Measurements from ENCODE around the gene TNNT1. TPM values are rescaled to one million over a fixed set of nuclear protein-coding genes. Genes with fewer than 3 reads are reported as not detected.

TNNT1 gene
- polyA plus RNA-seq, 1 of the 3 experiments (the other 2 are of a cell fraction), result 39.5 TPM

GRCh38 chr19:55105237-55105636 lies 43.8 kb downstream of the TNNT1 start (continued):
- no peak for TF ChIP-seq REST (IDR thresholded peaks at IDR 0.05; ENCODE audit: low read depth, low read length)
- no peak for TF ChIP-seq ELF1 (IDR thresholded peaks at IDR 0.05)
- TF ChIP-seq EP300 (IDR thresholded peaks at IDR 0.05; ENCODE audit: borderline replicate concordance in 1 of 2, low read depth in 1 of 2, low read length in 1 of 2), result no peak
- TF ChIP-seq, protein P1, sequence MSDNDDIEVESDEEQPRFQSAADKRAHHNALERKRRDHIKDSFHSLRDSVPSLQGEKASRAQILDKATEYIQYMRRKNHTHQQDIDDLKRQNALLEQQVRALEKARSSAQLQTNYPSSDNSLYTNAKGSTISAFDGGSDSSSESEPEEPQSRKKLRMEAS (IDR thresholded peaks at IDR 0.05; ENCODE audit: low read depth), result no peak
- TF ChIP-seq MXI1 (IDR thresholded peaks at IDR 0.05; ENCODE audit: low read depth, low read length), result no peak
- TF ChIP-seq RXRA (IDR thresholded peaks at IDR 0.05; ENCODE audit: borderline replicate concordance, low read depth), result no peak

- H3K9ac ChIP-seq, result no peak overlapping the region
- peaks cover 23 to 28% of the 10 kb centered on the region in 2 experiments for H3K36me3 ChIP-seq (replicated peaks in 1 of 2; ENCODE audit: control insufficient read depth in 1 of 2, insufficient read depth in 2 of 2, low read length in 1 of 2)
- H4K20me1 ChIP-seq (ENCODE audit: insufficient read depth), result peaks cover 15% of the 10 kb centered on the region; the same call in 1 of the 2 replicates
- H3K4me2 ChIP-seq, result no peak overlapping the region
- no peaks in the 10 kb centered on the region for H3K9me2 ChIP-seq
- no peaks in the 10 kb centered on the region for H3K9me3 ChIP-seq
- CTCF ChIA-PET, result interaction anchor here (1.4 kb wide), 1 partner anchor 14 kb away, joined by 4 read pairs; no protein-coding TSS in a partner anchor
- no peak overlapping the region for H2AFZ ChIP-seq (ENCODE audit: low read depth)
- no peaks in the 10 kb centered on the region for H3K4me1 ChIP-seq (ENCODE audit: control insufficient read depth in 1 of 2, insufficient read depth in 2 of 2, low read depth in 1 of 2, low read length in 1 of 2)
- WGBS (ENCODE audit: low lambda C conversion rate), result 96% methylated on average over 6 of the region's 9 CpGs
- H3K4me3 ChIP-seq (ENCODE audit: low read depth in 2 of 2, low read length in 1 of 2), result no peak overlapping the region
- H3K27me3 ChIP-seq (ENCODE audit: insufficient read depth), result no peaks in the 10 kb centered on the region
- TF ChIP-seq TCF12 (IDR thresholded peaks at IDR 0.05) (no peak), IRF3 (IDR thresholded peaks at IDR 0.05; ENCODE audit: low read depth, low read length) (no peak), RCOR1 (IDR thresholded peaks at IDR 0.05; ENCODE audit: low read length) (no peak), USF2 (IDR thresholded peaks at IDR 0.05; ENCODE audit: borderline replicate concordance, low read depth, low read length) (no peak), EZH2phosphoT487 (IDR thresholded peaks at IDR 0.05; ENCODE audit: borderline replicate concordance, low read depth) (no peak), RXRA (IDR thresholded peaks at IDR 0.05; ENCODE audit: borderline replicate concordance, low read depth) (no peak), TEAD4 (IDR thresholded peaks at IDR 0.05; ENCODE audit: borderline replicate concordance, insufficient read depth) (no peak), RAD21 (IDR thresholded peaks at IDR 0.05; ENCODE audit: low read length) (no peak)
- DNase-seq, result no peak
- POLR2A ChIA-PET, result no interaction called here
- no peak overlapping the region for H3K27ac ChIP-seq (ENCODE audit: low read depth in 2 of 2, low read length in 1 of 2)
- no peaks in the 10 kb centered on the region for H3F3A ChIP-seq (replicated peaks; ENCODE audit: insufficient read depth)
- H3K79me2 ChIP-seq (ENCODE audit: insufficient read depth), result peaks cover 45% of the 10 kb centered on the region
These were observed 45.8 kb downstream of the TNNT1 start for GRCh38 chr19:55103190-55103589.
